H1 (cell line): ENCODE data around the gene SYTL2. TPM values are rescaled to one million over a fixed set of nuclear protein-coding genes. Genes with fewer than 3 reads are reported as not detected.

Source experiments
- KDM4A ChIP-seq: IDR thresholded peaks from one replicate; pipeline ENCODE4 v1.7.1; 2012; ENCODE audit warnings: low read depth, mild to moderate bottlenecking, moderate library complexity, low read length, inconsistent platforms; ENCODE audit not compliant: severe bottlenecking
- polyA plus RNA-seq, 7 experiments: library from polyadenylated mRNA; depleted of rRNA in 3 of 7; stranded (reverse) in 5 of 7; unstranded in 2 of 7; fragments of >200 nt in 5 of 7; fragments of 200-250 nt in 2 of 7; gene quantifications; 1 replicate in 5 of 7; 2 replicates in 1 of 7; 4 replicates in 1 of 7; pipeline versions ENCODE4 v1.2.1 to v1.2.3, GENCODE V29; 2011 to 2013; ENCODE audit warnings: missing spikeins in 2 of 7, mixed read lengths in 2 of 7
- total RNA-seq: library from RNA; stranded (reverse); fragmentation: NEBNext Ultra II Directional; extraction: Animal tissue kit (Norgen Biotek cat#: 25700); gene quantifications from 2 replicates; pipeline ENCODE4 v1.2.1, GENCODE V29; 2021

The SYTL2 gene
- total and polyA plus RNA-seq, 2 of the 8 experiments (the other 6 are each of a cell fraction or from before 2014, with no cell fraction given), result 1.3 to 9.1 TPM

DNA sequence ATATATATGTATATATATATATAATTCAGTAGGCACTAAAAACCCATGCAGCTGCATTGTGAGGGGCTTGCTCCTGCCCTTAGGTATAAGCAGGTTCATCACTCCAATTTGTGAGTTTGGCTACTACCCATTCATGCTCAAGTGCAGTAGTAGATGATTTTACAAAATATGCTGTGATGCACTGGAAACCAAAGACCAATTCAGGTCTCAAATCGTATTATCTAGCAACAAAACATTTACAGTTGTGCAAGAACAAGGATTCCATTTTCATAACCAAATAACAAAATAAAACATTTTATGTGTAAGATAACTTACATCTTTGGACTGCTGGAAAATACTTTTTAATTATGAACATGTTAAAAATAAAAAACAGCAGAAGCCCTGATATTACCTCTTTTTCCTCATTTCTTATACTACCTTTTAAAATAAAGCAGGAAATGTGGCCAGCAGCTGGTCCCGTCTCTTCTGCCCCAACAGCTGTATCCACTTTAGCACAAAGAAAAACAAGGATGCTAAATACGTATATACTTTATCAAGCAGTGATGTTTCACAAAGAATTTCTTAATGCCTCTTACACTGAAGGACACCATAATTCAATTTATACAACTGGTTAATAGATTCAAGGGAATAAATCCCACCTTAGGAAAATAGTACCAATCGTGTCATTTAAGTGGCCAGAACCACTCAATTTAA lies 148.8 kb downstream of the SYTL2 start (continued):
- TF ChIP-seq KDM4A, result no peak
- TF ChIP-seq, all 59 proteins: peak for 0
